H9 (cell line): ENCODE results near the gene PLEKHM1. TPM values are rescaled to one million over a fixed set of nuclear protein-coding genes. Genes with fewer than 3 reads are reported as not detected.
A peak's percentile ranks its signal among the peaks of the same experiment; 100 is the strongest.

ENCODE experiments used
- DNase-seq: peaks from one replicate; pipeline ENCODE4 v3.0.0-alpha.2; 2017
- H2AFZ ChIP-seq: one replicate; pipeline ENCODE4 v1.6.1; 2013; ENCODE audit warnings: mild to moderate bottlenecking, low read length, control low read depth, moderate library complexity
- H2AK5ac ChIP-seq: 2 replicates; pipeline ENCODE4 v1.6.1; 2013; ENCODE audit warnings: low read length, control low read depth, mixed read lengths; ENCODE audit not compliant: insufficient read length
- H2BK120ac ChIP-seq: one replicate; pipeline ENCODE4 v1.6.1; 2013; ENCODE audit warnings: low read depth, mild to moderate bottlenecking, low read length, control low read depth, inconsistent platforms; ENCODE audit not compliant: poor library complexity, severe bottlenecking
- H2BK12ac ChIP-seq: 2 replicates; pipeline ENCODE4 v1.6.1; 2013; ENCODE audit warnings: low read length, control low read depth, mixed read lengths, low read depth; ENCODE audit not compliant: insufficient read length
- H2BK15ac ChIP-seq: 2 replicates; pipeline ENCODE4 v1.6.1; 2013; ENCODE audit warnings: low read depth, low read length, control low read depth
- H2BK20ac ChIP-seq: one replicate; pipeline ENCODE4 v1.6.1; 2013; ENCODE audit warnings: low read depth, mild to moderate bottlenecking, low read length, control low read depth, inconsistent platforms; ENCODE audit not compliant: poor library complexity, severe bottlenecking
- H2BK5ac ChIP-seq: 2 replicates; pipeline ENCODE4 v1.6.1; 2013; ENCODE audit warnings: low read length, control low read depth, mixed read lengths; ENCODE audit not compliant: insufficient read length
- H3K14ac ChIP-seq: 2 replicates; pipeline ENCODE4 v1.6.1; 2013; ENCODE audit warnings: low read length, control low read depth; ENCODE audit not compliant: insufficient read depth
- H3K18ac ChIP-seq: 2 replicates; pipeline ENCODE4 v1.6.1; 2013; ENCODE audit warnings: low read depth, mild to moderate bottlenecking, mixed read lengths, low read length, control low read depth; ENCODE audit not compliant: insufficient read length
- H3K23ac ChIP-seq: 2 replicates; pipeline ENCODE4 v1.6.1; 2013; ENCODE audit warnings: low read length, control low read depth, mixed read lengths, low read depth; ENCODE audit not compliant: insufficient read length
- H3K23me2 ChIP-seq: 2 replicates; pipeline ENCODE4 v1.6.1; 2013; ENCODE audit warnings: low read depth, mild to moderate bottlenecking, mixed read lengths, low read length, control low read depth; ENCODE audit not compliant: insufficient read length, poor library complexity, severe bottlenecking
- H3K27ac ChIP-seq: 2 replicates; pipeline ENCODE4 v1.5.1; 2013; ENCODE audit warnings: low read length, control low read depth, mixed read lengths, low read depth; ENCODE audit not compliant: insufficient read length
- H3K27me3 ChIP-seq: 2 replicates; pipeline ENCODE4 v1.6.1; 2013; ENCODE audit warnings: low read length, control low read depth, inconsistent platforms; ENCODE audit not compliant: insufficient read depth
- H3K4ac ChIP-seq: 2 replicates; pipeline ENCODE4 v1.6.1; 2013; ENCODE audit warnings: low read depth, mild to moderate bottlenecking, control low read depth, inconsistent platforms, low read length, moderate library complexity
- H3K4me1 ChIP-seq: 2 replicates; pipeline ENCODE4 v1.6.1; 2013; ENCODE audit warnings: low read length, control low read depth, inconsistent platforms; ENCODE audit not compliant: insufficient read depth
- H3K4me2 ChIP-seq: 2 replicates; pipeline ENCODE4 v1.6.1; 2013; ENCODE audit warnings: low read length, control low read depth, mixed read lengths; ENCODE audit not compliant: insufficient read length, insufficient read depth
- H3K56ac ChIP-seq: 2 replicates; pipeline ENCODE4 v1.6.1; 2013; ENCODE audit warnings: low read depth, mild to moderate bottlenecking, mixed read lengths, low read length, control low read depth; ENCODE audit not compliant: insufficient read length
- H3K79me1 ChIP-seq: 2 replicates; pipeline ENCODE4 v1.6.1; 2013; ENCODE audit warnings: low read depth, mild to moderate bottlenecking, moderate library complexity, low read length, control low read depth, inconsistent platforms; ENCODE audit not compliant: insufficient read depth, poor library complexity, severe bottlenecking
- H3K79me2 ChIP-seq: 2 replicates; pipeline ENCODE4 v1.6.1; 2013; ENCODE audit warnings: low read length, control low read depth, inconsistent platforms; ENCODE audit not compliant: insufficient read depth
- H3K9ac ChIP-seq: 2 replicates; pipeline ENCODE4 v1.6.1; 2013; ENCODE audit warnings: low read length, control low read depth, mixed read lengths; ENCODE audit not compliant: insufficient read length; ENCODE audit errors: extremely low read depth
- H3K9me3 ChIP-seq: one replicate; pipeline ENCODE4 v1.6.1; 2013; ENCODE audit warnings: low read depth, low read length, inconsistent platforms; ENCODE audit not compliant: control insufficient read depth
- H3T11ph ChIP-seq: one replicate; pipeline ENCODE4 v1.6.1; 2013; ENCODE audit warnings: mild to moderate bottlenecking, low read length, control low read depth, inconsistent platforms
- H4K20me1 ChIP-seq: one replicate; pipeline ENCODE4 v1.6.1; 2013; ENCODE audit not compliant: control insufficient read depth, insufficient read length, insufficient read depth
- H4K5ac ChIP-seq: 2 replicates; pipeline ENCODE4 v1.6.1; 2013; ENCODE audit warnings: low read depth, mild to moderate bottlenecking, mixed read lengths, low read length, control low read depth; ENCODE audit not compliant: insufficient read length
- H4K8ac ChIP-seq: replicated peaks from 2 replicates; pipeline ENCODE4 v1.6.1; 2013; ENCODE audit warnings: low read length, control low read depth, mixed read lengths, low read depth; ENCODE audit not compliant: insufficient read length
- H4K91ac ChIP-seq: 2 replicates; pipeline ENCODE4 v1.6.1; 2013; ENCODE audit warnings: low read depth, mild to moderate bottlenecking, moderate library complexity, mixed read lengths, low read length, control low read depth; ENCODE audit not compliant: insufficient read length
- H3K27ac Mint-ChIP-seq, 3 experiments: 2 replicates in 2 of 3; 3 replicates in 1 of 3; pipeline ENCODE4 v1.8.0; 2020 to 2021; ENCODE audit warnings: mixed read lengths in 3 of 3, mild to moderate bottlenecking in 1 of 3, moderate library complexity in 1 of 3
- H3K27me3 Mint-ChIP-seq: 2 replicates; pipeline ENCODE4 v1.8.0; 2021; ENCODE audit warnings: low read depth, mild to moderate bottlenecking, moderate library complexity, mixed read lengths
- H3K36me3 Mint-ChIP-seq, 3 experiments: 2 replicates in 2 of 3; 3 replicates in 1 of 3; pipeline ENCODE4 v1.8.0; 2020 to 2021; ENCODE audit warnings: low read depth in 3 of 3, mixed read lengths in 3 of 3; ENCODE audit not compliant: insufficient read depth in 1 of 3
- H3K4me1 Mint-ChIP-seq, 2 experiments: 2 replicates each; pipeline ENCODE4 v1.8.0; 2020; ENCODE audit warnings: mixed read lengths in 2 of 2
- H3K4me3 Mint-ChIP-seq, 2 experiments: 2 replicates in 1 of 2; 3 replicates in 1 of 2; pipeline ENCODE4 v1.8.0; 2020 to 2021; ENCODE audit warnings: mild to moderate bottlenecking in 2 of 2, mixed read lengths in 2 of 2, moderate library complexity in 1 of 2
- H3K9me3 Mint-ChIP-seq, 2 experiments: 2 replicates in 1 of 2; 3 replicates in 1 of 2; pipeline ENCODE4 v1.8.0; 2020; ENCODE audit warnings: mild to moderate bottlenecking in 2 of 2, mixed read lengths in 2 of 2, moderate library complexity in 1 of 2
- WGBS: extraction: QIAGEN DNeasy Blood & Tissue Kit; methylation state at CpG from one replicate; pipeline ENCODE4 v1.1.7; 2013; ENCODE audit warnings: missing lambda C conversion rate, low lambda C conversion rate, mixed read lengths; ENCODE audit not compliant: insufficient read length; ENCODE audit errors: extremely low coverage; 5-methylcytosine and 5-hydroxymethylcytosine counted together
- total RNA-seq: library from RNA; stranded (reverse); gene quantifications from 2 replicates; pipeline ENCODE4 v1.2.1, GENCODE V29; 2021
- TF ChIP-seq, protein P1 (sequence below): fragments of 200-600 bp; sonication (generic); conservative IDR thresholded peaks from 3 replicates; pipeline ENCODE4 v1.8.0; 2021; ENCODE audit warnings: antibody characterized with exemption, mild to moderate bottlenecking

The PLEKHM1 gene
- total RNA-seq, 1 experiment from 2014 or later, result 20.7 TPM

- TF ChIP-seq, protein P1, sequence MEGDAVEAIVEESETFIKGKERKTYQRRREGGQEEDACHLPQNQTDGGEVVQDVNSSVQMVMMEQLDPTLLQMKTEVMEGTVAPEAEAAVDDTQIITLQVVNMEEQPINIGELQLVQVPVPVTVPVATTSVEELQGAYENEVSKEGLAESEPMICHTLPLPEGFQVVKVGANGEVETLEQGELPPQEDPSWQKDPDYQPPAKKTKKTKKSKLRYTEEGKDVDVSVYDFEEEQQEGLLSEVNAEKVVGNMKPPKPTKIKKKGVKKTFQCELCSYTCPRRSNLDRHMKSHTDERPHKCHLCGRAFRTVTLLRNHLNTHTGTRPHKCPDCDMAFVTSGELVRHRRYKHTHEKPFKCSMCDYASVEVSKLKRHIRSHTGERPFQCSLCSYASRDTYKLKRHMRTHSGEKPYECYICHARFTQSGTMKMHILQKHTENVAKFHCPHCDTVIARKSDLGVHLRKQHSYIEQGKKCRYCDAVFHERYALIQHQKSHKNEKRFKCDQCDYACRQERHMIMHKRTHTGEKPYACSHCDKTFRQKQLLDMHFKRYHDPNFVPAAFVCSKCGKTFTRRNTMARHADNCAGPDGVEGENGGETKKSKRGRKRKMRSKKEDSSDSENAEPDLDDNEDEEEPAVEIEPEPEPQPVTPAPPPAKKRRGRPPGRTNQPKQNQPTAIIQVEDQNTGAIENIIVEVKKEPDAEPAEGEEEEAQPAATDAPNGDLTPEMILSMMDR, result no peak; the same call in 2 of the 3 replicates
- H3K56ac ChIP-seq, result no peak overlapping the region
- no peak overlapping the region for H2BK12ac ChIP-seq
- H2BK120ac ChIP-seq, result no peak overlapping the region
- H3K23ac ChIP-seq, result no peak overlapping the region
- no peak overlapping the region for H3T11ph ChIP-seq
- H2BK15ac ChIP-seq, result no peak overlapping the region
- no peaks in the 10 kb centered on the region for H3K9me3 ChIP-seq
- peaks cover 16% of the 10 kb centered on the region; the same call in 1 of the 2 replicates for H3K27me3 ChIP-seq
- peaks cover 30 to 40% of the 10 kb centered on the region in 2 experiments for H3K4me1 Mint-ChIP-seq
- H3K18ac ChIP-seq, result no peak overlapping the region
- no peak overlapping the region for H4K5ac ChIP-seq
- H3K4me2 ChIP-seq, result no peak overlapping the region
- WGBS, result no CpG with 5 or more reads among the region's 6 CpGs
- no peak overlapping the region for H3K14ac ChIP-seq
- peaks cover 7% of the 10 kb centered on the region for H3K23me2 ChIP-seq
- H4K91ac ChIP-seq, result no peak overlapping the region
- no peak overlapping the region for H3K27ac Mint-ChIP-seq
- H2AFZ ChIP-seq, result no peak overlapping the region
- no peak overlapping the region for H2BK20ac ChIP-seq
- peak overlapping the region in 1 of 2 experiments; percentile 81; a peak in 2 of 5 replicates for H3K4me3 Mint-ChIP-seq
- H3K4ac ChIP-seq, result no peak overlapping the region
- peaks cover 0 to 6% (median 3%) of the 10 kb centered on the region in 3 experiments; a peak in 4 of 7 replicates for H3K36me3 Mint-ChIP-seq
- peaks cover 4% of the 10 kb centered on the region for H4K20me1 ChIP-seq
- H3K27ac ChIP-seq, result no peak overlapping the region
- H3K27me3 Mint-ChIP-seq, result peaks cover 48% of the 10 kb centered on the region
- no peak overlapping the region for H4K8ac ChIP-seq
- peak; percentile 48 for DNase-seq
- no peaks in the 10 kb centered on the region for H3K79me2 ChIP-seq
- H2AK5ac ChIP-seq, result no peak overlapping the region
- no peaks in the 10 kb centered on the region for H3K4me1 ChIP-seq
- no peak overlapping the region for H2BK5ac ChIP-seq
- H3K9me3 Mint-ChIP-seq, result peaks cover 5 to 7% of the 10 kb centered on the region in 2 experiments; a peak in 4 of 5 replicates
- H3K79me1 ChIP-seq, result no peaks in the 10 kb centered on the region
- no peak overlapping the region for H3K9ac ChIP-seq
Measured at GRCh38 chr17:45425984-45426413, 64.5 kb downstream of the PLEKHM1 start.
